WTC11 (cell line): Measurements from ENCODE around the gene RAD51D. TPM values are rescaled to one million over a fixed set of nuclear protein-coding genes. Genes with fewer than 3 reads are reported as not detected.

Experiments used
- AFF4 ChIP-seq: sonication (generic); formaldehyde crosslinking; IDR thresholded peaks from 2 replicates; pipeline ENCODE4 v1.8.1; 2023; ENCODE audit warnings: mild to moderate bottlenecking, missing genetic modification reagents, borderline replicate concordance
- AR ChIP-seq: fragments of 250-450 bp; sonication (Bioruptor Pico); IDR thresholded peaks from 2 replicates; pipeline ENCODE4 v1.9.0; 2021; ENCODE audit warnings: mild to moderate bottlenecking
- ATF3 ChIP-seq: sonication (generic); formaldehyde crosslinking; conservative IDR thresholded peaks from 2 replicates; pipeline ENCODE4 v1.8.1; 2022; ENCODE audit warnings: mild to moderate bottlenecking, missing genetic modification reagents
- ELF4 ChIP-seq: sonication (generic); formaldehyde crosslinking; IDR thresholded peaks from 2 replicates; pipeline ENCODE4 v1.8.1; 2022; ENCODE audit warnings: low read depth, mild to moderate bottlenecking, moderate library complexity, missing genetic modification reagents
- ERG ChIP-seq: fragments of 250-450 bp; sonication (Bioruptor Pico); IDR thresholded peaks from 2 replicates; pipeline ENCODE4 v1.8.0; 2021; ENCODE audit warnings: mild to moderate bottlenecking
- ESRRA ChIP-seq: sonication (generic); formaldehyde crosslinking; IDR thresholded peaks from 2 replicates; pipeline ENCODE4 v1.8.1; 2022; ENCODE audit warnings: mild to moderate bottlenecking, missing genetic modification reagents, borderline replicate concordance
- ETV6 ChIP-seq: sonication (generic); formaldehyde crosslinking; IDR thresholded peaks from 2 replicates; pipeline ENCODE4 v1.8.1; 2022; ENCODE audit warnings: mild to moderate bottlenecking, missing genetic modification reagents
- HMGA2 ChIP-seq: fragments of 250-450 bp; sonication (Bioruptor Pico); IDR thresholded peaks from 2 replicates; pipeline ENCODE4 v1.4.0; 2021; ENCODE audit warnings: mild to moderate bottlenecking, moderate library complexity
- NFATC4 ChIP-seq: fragments of 250-450 bp; sonication (Bioruptor Pico); IDR thresholded peaks from 2 replicates; pipeline ENCODE4 v1.9.0; 2021; ENCODE audit warnings: mild to moderate bottlenecking
- NFE2L1 ChIP-seq: sonication (generic); formaldehyde crosslinking; IDR thresholded peaks from 2 replicates; pipeline ENCODE4 v1.8.1; 2023; ENCODE audit warnings: missing genetic modification reagents
- STAT6 ChIP-seq: sonication (generic); formaldehyde crosslinking; conservative IDR thresholded peaks from 2 replicates; pipeline ENCODE4 v1.8.1; 2023; ENCODE audit warnings: mild to moderate bottlenecking, low read depth, missing genetic modification reagents, moderate library complexity
- USF1 ChIP-seq: sonication (generic); formaldehyde crosslinking; IDR thresholded peaks from 2 replicates; pipeline ENCODE4 v1.8.0; 2022; ENCODE audit warnings: mild to moderate bottlenecking, missing genetic modification reagents
- ZBTB21 ChIP-seq: sonication (generic); formaldehyde crosslinking; IDR thresholded peaks from 2 replicates; pipeline ENCODE4 v1.8.1; 2023; ENCODE audit warnings: mild to moderate bottlenecking, missing genetic modification reagents, borderline replicate concordance
- ZNF138 ChIP-seq: sonication (generic); formaldehyde crosslinking; conservative IDR thresholded peaks from 2 replicates; pipeline ENCODE4 v1.8.1; 2022; ENCODE audit warnings: mild to moderate bottlenecking, moderate library complexity, missing genetic modification reagents
- ZNF219 ChIP-seq: sonication (generic); formaldehyde crosslinking; IDR thresholded peaks from 2 replicates; pipeline ENCODE4 v1.8.0; 2023; ENCODE audit warnings: missing genetic modification reagents, mild to moderate bottlenecking, borderline replicate concordance
- ZNF232 ChIP-seq: sonication (generic); formaldehyde crosslinking; IDR thresholded peaks from 2 replicates; pipeline ENCODE4 v1.8.0; 2022; ENCODE audit warnings: mild to moderate bottlenecking, missing genetic modification reagents
- total RNA-seq: library from RNA; stranded (reverse); gene quantifications from 3 replicates; pipeline ENCODE4 v1.2.3, GENCODE V29; 2021

The RAD51D gene
- total RNA-seq, 1 experiment from 2014 or later, result 15.0 TPM

GRCh38 chr17:35119370-35120165, at the start of gene RAD51D (continued):
- TF ChIP-seq AFF4 (CRISPR knock-in tag), result no peak
- TF ChIP-seq ZNF232, result no peak
- TF ChIP-seq ATF3 (CRISPR knock-in tag), result no peak
- peak; percentile 83 for TF ChIP-seq ETV6 (CRISPR knock-in tag)
- TF ChIP-seq USF1 (CRISPR knock-in tag), result peak; percentile 96
- peak; percentile 68; the same call in 1 of the 2 replicates for TF ChIP-seq ZNF219 (CRISPR knock-in tag)
- no peak for TF ChIP-seq ESRRA (CRISPR knock-in tag)
- TF ChIP-seq ERG (CRISPR knock-in tag), result no peak
- TF ChIP-seq NFE2L1, result no peak
- no peak for TF ChIP-seq STAT6 (CRISPR knock-in tag)
- TF ChIP-seq HMGA2 (CRISPR knock-in tag), result no peak
- 0 out of 2 replicates have a peak, but pooled peaks have one; percentile 67 for TF ChIP-seq ZBTB21 (CRISPR knock-in tag)
- TF ChIP-seq ZNF138 (CRISPR knock-in tag), result no peak
- TF ChIP-seq NFATC4 (CRISPR knock-in tag), result no peak
- no peak for TF ChIP-seq AR (CRISPR knock-in tag)
- TF ChIP-seq ELF4 (CRISPR knock-in tag), result 0 out of 2 replicates have a peak, but pooled peaks have one; percentile 48
